BE2C (cell line): ENCODE measurements around the gene CASR.

ENCODE experiments used
- DNase-seq: peaks from one replicate; pipeline ENCODE4 v3.0.0-alpha.2; 2020
- H3K27me3 ChIP-seq: fragments of 250-450 bp; sonication (Bioruptor Pico); 2 replicates; pipeline ENCODE4 v1.5.1; 2020; ENCODE audit warnings: mild to moderate bottlenecking
- H3K36me3 ChIP-seq: fragments of 250-450 bp; sonication (Bioruptor Pico); 2 replicates; pipeline ENCODE4 v1.5.1; 2020; ENCODE audit warnings: mild to moderate bottlenecking
- H3K4me1 ChIP-seq: fragments of 250-450 bp; sonication (Bioruptor Pico); 2 replicates; pipeline ENCODE4 v1.5.1; 2020
- H3K4me3 ChIP-seq: 2 replicates; pipeline ENCODE4 v1.5.1; 2011; ENCODE audit warnings: low read depth, low read length
- H3K9me3 ChIP-seq: fragments of 250-450 bp; sonication (Bioruptor Pico); 2 replicates; pipeline ENCODE4 v1.5.1; 2020
- CTCF ChIP-seq: IDR thresholded peaks from 2 replicates; pipeline ENCODE4 v1.5.1; 2012; ENCODE audit warnings: mild to moderate bottlenecking, low read depth, low read length

The CASR gene

GRCh38 chr3:122257644-122258364 lies 74.3 kb downstream of the CASR start:
- H3K27me3 ChIP-seq: peaks cover 37% of the 10 kb centered on the region
- H3K9me3 ChIP-seq: no peaks in the 10 kb centered on the region
- TF ChIP-seq CTCF: no peak
- DNase-seq: no peak
- H3K36me3 ChIP-seq: no peaks in the 10 kb centered on the region
- H3K4me3 ChIP-seq: no peak overlapping the region
- no peaks in the 10 kb centered on the region for H3K4me1 ChIP-seq

GRCh38 chr3:122258757-122259371 lies 75.4 kb downstream of the CASR start:
- no peak overlapping the region for H3K4me3 ChIP-seq
- H3K27me3 ChIP-seq: peaks cover 41% of the 10 kb centered on the region
- H3K4me1 ChIP-seq: no peaks in the 10 kb centered on the region
- TF ChIP-seq CTCF: peak; percentile 77
- H3K9me3 ChIP-seq: no peaks in the 10 kb centered on the region
- DNase-seq: peak; percentile 62
- H3K36me3 ChIP-seq: no peaks in the 10 kb centered on the region

GRCh38 chr3:122260206-122260605 lies 76.7 kb downstream of the CASR start:
- no peak overlapping the region for H3K4me3 ChIP-seq
- H3K9me3 ChIP-seq: no peaks in the 10 kb centered on the region
- no peaks in the 10 kb centered on the region for H3K4me1 ChIP-seq
- no peaks in the 10 kb centered on the region for H3K36me3 ChIP-seq
- no peak for TF ChIP-seq CTCF
- H3K27me3 ChIP-seq: peaks cover 41% of the 10 kb centered on the region
- no peak for DNase-seq

GRCh38 chr3:122263058-122263457 lies 79.6 kb downstream of the CASR start:
- Histone ChIP-seq H3K4me1 (no peaks in the 10 kb centered on the region), H3K4me3 (no peak overlapping the region), H3K36me3 (no peaks in the 10 kb centered on the region), H3K9me3 (no peaks in the 10 kb centered on the region), H3K27me3 (peaks cover 29% of the 10 kb centered on the region)
- DNase-seq: no peak
- no peak for TF ChIP-seq CTCF

- H3K9me3 ChIP-seq: no peaks in the 10 kb centered on the region
- H3K4me3 ChIP-seq: no peak overlapping the region
- no peak for TF ChIP-seq CTCF
- peaks cover 25% of the 10 kb centered on the region for H3K27me3 ChIP-seq
- no peaks in the 10 kb centered on the region for H3K36me3 ChIP-seq
- no peaks in the 10 kb centered on the region for H3K4me1 ChIP-seq
- no peak for DNase-seq
Observed at GRCh38 chr3:122263974-122264588, 80.6 kb downstream of the CASR start.

- DNase-seq: no peak
- H3K36me3 ChIP-seq: no peaks in the 10 kb centered on the region
- H3K27me3 ChIP-seq: peaks cover 14% of the 10 kb centered on the region
- no peak for TF ChIP-seq CTCF
- H3K9me3 ChIP-seq: no peaks in the 10 kb centered on the region
- H3K4me1 ChIP-seq: no peaks in the 10 kb centered on the region
- H3K4me3 ChIP-seq: no peak overlapping the region
Observed at GRCh38 chr3:122265957-122266356, 82.5 kb downstream of the CASR start.
